ENCODE data around the gene SEMA3C.

Gene SEMA3C

GRCh38 chr7:80773787-80774508, 144.9 kb downstream of the SEMA3C start:
- no peak overlapping the region for H3K27ac ChIP-seq (ENCODE audit: low read length)

DNA sequence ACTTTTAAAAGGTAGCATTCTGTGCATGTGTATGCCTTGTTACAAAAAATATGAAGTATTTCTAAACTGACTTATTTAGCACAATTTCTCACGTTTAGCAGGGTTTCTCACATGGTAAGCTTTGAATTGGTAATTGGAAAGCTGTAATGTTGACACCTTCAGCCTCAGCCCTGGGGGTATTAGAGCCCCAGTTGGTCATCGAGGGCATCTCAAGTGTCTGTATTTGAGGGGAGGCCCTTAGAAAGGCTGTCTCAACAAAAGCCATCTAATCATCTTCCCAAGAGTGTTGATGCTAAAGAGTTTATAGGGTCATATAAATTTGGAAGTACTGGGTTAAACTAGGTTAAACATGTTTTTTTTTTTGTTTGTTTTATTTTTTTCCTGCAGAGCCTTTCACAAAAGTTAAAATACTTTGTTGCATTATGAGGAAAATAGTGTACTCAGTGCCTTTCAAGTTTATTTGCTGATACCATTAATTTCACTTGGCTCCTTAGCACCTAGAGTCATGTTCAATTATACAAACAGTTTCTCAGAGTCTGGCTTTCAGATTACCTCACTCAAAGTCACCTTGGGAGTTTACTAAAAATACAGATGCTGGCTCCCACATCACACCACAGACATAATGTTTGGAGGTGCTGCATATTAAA, 146.4 kb downstream of the SEMA3C start:
- Histone ChIP-seq H3K9ac (ENCODE audit: low read depth, low read length) (no peak overlapping the region), H3K9me3 (ENCODE audit: insufficient read depth, low read length, severe bottlenecking) (no peaks in the 10 kb centered on the region), H3K4me3 (ENCODE audit: low read depth in 1 of 2, low read length in 2 of 2) (no peak overlapping the region), H2AFZ (ENCODE audit: low read depth, low read length) (no peak overlapping the region), H3K4me2 (ENCODE audit: insufficient read depth, low read length) (no peak overlapping the region), H4K20me1 (ENCODE audit: insufficient read depth, low read length) (no peaks in the 10 kb centered on the region), H3K4me1 (ENCODE audit: insufficient read depth, low read length) (no peaks in the 10 kb centered on the region), H3K36me3 (ENCODE audit: insufficient read depth, low read length) (no peaks in the 10 kb centered on the region), H3K79me2 (ENCODE audit: insufficient read depth, low read length) (no peaks in the 10 kb centered on the region), H3K27ac (ENCODE audit: low read length) (no peak overlapping the region), H3K27me3 (ENCODE audit: insufficient read depth, low read length, poor library complexity) (no peaks in the 10 kb centered on the region)
- ATAC-seq (ENCODE audit: insufficient read depth, low read depth) (no peak), DNase-seq (no peak)
- TF ChIP-seq, protein P1, sequence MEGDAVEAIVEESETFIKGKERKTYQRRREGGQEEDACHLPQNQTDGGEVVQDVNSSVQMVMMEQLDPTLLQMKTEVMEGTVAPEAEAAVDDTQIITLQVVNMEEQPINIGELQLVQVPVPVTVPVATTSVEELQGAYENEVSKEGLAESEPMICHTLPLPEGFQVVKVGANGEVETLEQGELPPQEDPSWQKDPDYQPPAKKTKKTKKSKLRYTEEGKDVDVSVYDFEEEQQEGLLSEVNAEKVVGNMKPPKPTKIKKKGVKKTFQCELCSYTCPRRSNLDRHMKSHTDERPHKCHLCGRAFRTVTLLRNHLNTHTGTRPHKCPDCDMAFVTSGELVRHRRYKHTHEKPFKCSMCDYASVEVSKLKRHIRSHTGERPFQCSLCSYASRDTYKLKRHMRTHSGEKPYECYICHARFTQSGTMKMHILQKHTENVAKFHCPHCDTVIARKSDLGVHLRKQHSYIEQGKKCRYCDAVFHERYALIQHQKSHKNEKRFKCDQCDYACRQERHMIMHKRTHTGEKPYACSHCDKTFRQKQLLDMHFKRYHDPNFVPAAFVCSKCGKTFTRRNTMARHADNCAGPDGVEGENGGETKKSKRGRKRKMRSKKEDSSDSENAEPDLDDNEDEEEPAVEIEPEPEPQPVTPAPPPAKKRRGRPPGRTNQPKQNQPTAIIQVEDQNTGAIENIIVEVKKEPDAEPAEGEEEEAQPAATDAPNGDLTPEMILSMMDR (IDR thresholded peaks at IDR 0.05; ENCODE audit: borderline replicate concordance, extremely low read depth, low read length, poor library complexity, severe bottlenecking): no peak

More at GRCh38 chr7:80773787-80774508, 144.9 kb downstream of the SEMA3C start:
- Histone ChIP-seq H3K36me3 (ENCODE audit: insufficient read depth, low read length) (no peaks in the 10 kb centered on the region), H3K79me2 (ENCODE audit: insufficient read depth, low read length) (no peaks in the 10 kb centered on the region), H3K9ac (ENCODE audit: low read depth, low read length) (no peak overlapping the region), H3K9me3 (ENCODE audit: insufficient read depth, low read length, severe bottlenecking) (no peaks in the 10 kb centered on the region), H3K4me3 (ENCODE audit: low read depth in 1 of 2, low read length in 2 of 2) (no peak overlapping the region), H3K4me1 (ENCODE audit: insufficient read depth, low read length) (no peaks in the 10 kb centered on the region), H3K27me3 (ENCODE audit: insufficient read depth, low read length, poor library complexity) (no peaks in the 10 kb centered on the region), H4K20me1 (ENCODE audit: insufficient read depth, low read length) (no peaks in the 10 kb centered on the region), H3K4me2 (ENCODE audit: insufficient read depth, low read length) (no peak overlapping the region), H2AFZ (ENCODE audit: low read depth, low read length) (no peak overlapping the region)
- no peak for ATAC-seq (ENCODE audit: insufficient read depth, low read depth)
- TF ChIP-seq, protein P1 (IDR thresholded peaks at IDR 0.05; ENCODE audit: borderline replicate concordance, extremely low read depth, low read length, poor library complexity, severe bottlenecking): no peak
- TF ChIP-seq EZH2 (IDR thresholded peaks at IDR 0.05; ENCODE audit: borderline replicate concordance, low read depth, low read length, severe bottlenecking): no peak
- DNase-seq: no peak

DNA sequence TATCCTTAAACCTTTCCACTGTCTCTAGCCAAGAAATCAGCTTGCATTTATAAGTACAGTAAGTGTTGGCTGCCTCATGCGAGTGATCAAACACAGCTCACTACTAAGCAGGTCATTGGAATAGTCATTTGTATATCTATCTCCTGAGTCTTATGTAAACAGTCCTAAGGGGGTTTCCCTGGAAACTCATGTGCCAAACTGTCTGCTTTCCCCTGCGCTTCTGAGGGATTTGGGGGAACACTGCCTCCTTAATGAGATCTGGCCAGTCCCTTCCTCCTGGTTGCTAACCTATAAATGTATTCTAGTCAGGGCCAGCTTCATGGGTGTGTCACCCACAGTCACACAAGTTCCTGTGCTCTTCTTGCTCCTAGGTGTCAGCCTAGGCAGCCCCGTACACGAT, 147.3 kb downstream of the SEMA3C start:
- H2AFZ ChIP-seq (ENCODE audit: low read depth, low read length): no peak overlapping the region
- no peak overlapping the region for H3K4me2 ChIP-seq (ENCODE audit: insufficient read depth, low read length)
- DNase-seq: no peak
- H3K9ac ChIP-seq (ENCODE audit: low read depth, low read length): no peak overlapping the region
- H3K27ac ChIP-seq (ENCODE audit: low read length): no peak overlapping the region
- H3K27me3 ChIP-seq (ENCODE audit: insufficient read depth, low read length, poor library complexity): no peaks in the 10 kb centered on the region
- no peaks in the 10 kb centered on the region for H4K20me1 ChIP-seq (ENCODE audit: insufficient read depth, low read length)
- no peak for ATAC-seq (ENCODE audit: insufficient read depth, low read depth)
- no peaks in the 10 kb centered on the region for H3K36me3 ChIP-seq (ENCODE audit: insufficient read depth, low read length)
- TF ChIP-seq EZH2 (IDR thresholded peaks at IDR 0.05; ENCODE audit: borderline replicate concordance, low read depth, low read length, severe bottlenecking): no peak
- TF ChIP-seq, protein P1 (IDR thresholded peaks at IDR 0.05; ENCODE audit: borderline replicate concordance, extremely low read depth, low read length, poor library complexity, severe bottlenecking): no peak
- no peaks in the 10 kb centered on the region for H3K9me3 ChIP-seq (ENCODE audit: insufficient read depth, low read length, severe bottlenecking)
- H3K4me3 ChIP-seq (ENCODE audit: low read depth in 1 of 2, low read length in 2 of 2): no peak overlapping the region
- no peaks in the 10 kb centered on the region for H3K4me1 ChIP-seq (ENCODE audit: insufficient read depth, low read length)
- H3K79me2 ChIP-seq (ENCODE audit: insufficient read depth, low read length): no peaks in the 10 kb centered on the region
